Measurements from ENCODE around the gene CCPG1. TPM values are rescaled to one million over a fixed set of nuclear protein-coding genes. Genes with fewer than 3 reads are reported as not detected.

CCPG1 gene
- total and polyA plus RNA-seq, 10 of the 15 experiments (the other 5 are each of a cell fraction or from before 2014, with no cell fraction given): 5.1 to 15.8 (median 10.0) TPM

- TF ChIP-seq YBX1 (IDR thresholded peaks at IDR 0.05): no peak
- no peak for TF ChIP-seq JUNB (IDR thresholded peaks at IDR 0.05)
- TF ChIP-seq CTCF (IDR thresholded peaks at IDR 0.05 in 2 of 3, conservative IDR thresholded peaks at IDR 0.05 in 1 of 3; ENCODE audit: control insufficient read depth in 2 of 3, extremely low read depth in 1 of 3, insufficient read depth in 1 of 3, low read depth in 3 of 3, low read length in 3 of 3): no peak
- no peak for TF ChIP-seq JUND (IDR thresholded peaks at IDR 0.05; ENCODE audit: low read depth, low read length)
- TF ChIP-seq ESRRA (IDR thresholded peaks at IDR 0.05; ENCODE audit: low read length): no peak
- no peak for TF ChIP-seq ETV6 (conservative IDR thresholded peaks at IDR 0.05 in 1 of 2, IDR thresholded peaks at IDR 0.05 in 1 of 2; ENCODE audit: borderline replicate concordance in 1 of 2, low read depth in 1 of 2)
- no peak for TF ChIP-seq ZBED1 (IDR thresholded peaks at IDR 0.05; ENCODE audit: borderline replicate concordance)
- no peak for TF ChIP-seq ZBTB4 (CRISPR knock-in tag; IDR thresholded peaks at IDR 0.05)
- TF ChIP-seq RFX5 (IDR thresholded peaks at IDR 0.05; ENCODE audit: low read depth, low read length): no peak
- no peak for TF ChIP-seq E4F1 (IDR thresholded peaks at IDR 0.05; ENCODE audit: borderline replicate concordance, partially characterized antibody)
- no peak for TF ChIP-seq MTA2 (IDR thresholded peaks at IDR 0.05; ENCODE audit: low read depth)
These were observed 59.8 kb downstream of the CCPG1 start (continued) for GRCh38 chr15:55348281-55348778.

Measured in GM12878 (cell line).